Measurements from ENCODE around the gene VCPKMT.
A peak's percentile ranks its signal among the peaks of the same experiment; 100 is the strongest.
"Not testable (repeated sequence)": the region's sequence is repeated elsewhere in the genome, so short reads cannot be mapped to it uniquely, and the experiment has no call there.

The VCPKMT gene

DNA sequence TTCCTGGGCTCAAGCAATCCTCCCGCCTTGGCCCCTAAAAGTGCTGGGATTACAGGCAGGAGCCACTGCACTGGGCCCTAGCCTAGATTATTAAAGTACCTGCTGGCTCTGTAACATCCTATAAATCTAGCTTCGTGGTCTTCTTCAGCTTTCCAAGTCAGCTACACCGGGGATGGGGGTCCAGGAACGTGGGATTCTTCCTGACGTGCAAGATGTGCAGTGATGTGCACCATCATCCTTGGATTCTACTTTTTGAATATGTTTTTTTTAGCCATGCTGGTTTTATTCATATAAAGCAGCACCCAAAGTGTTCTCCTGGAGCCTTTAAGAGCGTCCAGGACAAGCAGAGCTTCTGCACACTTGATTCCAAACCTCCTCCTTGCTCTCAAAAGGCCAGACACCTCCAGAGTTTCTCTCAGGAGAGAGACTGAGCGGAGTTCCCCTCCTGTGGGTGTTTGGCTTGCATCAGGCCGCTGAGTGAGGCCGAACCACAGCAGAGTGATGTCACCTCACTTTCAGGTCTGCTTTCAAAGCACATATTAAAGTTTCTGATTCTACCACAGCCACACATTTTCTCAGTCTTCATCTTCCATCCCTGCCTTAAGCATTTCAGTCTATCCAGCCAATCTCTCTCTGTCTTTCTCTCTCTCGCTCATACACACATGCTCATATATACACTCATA is 33.4 kb downstream of the VCPKMT start:
- no peak overlapping the region for H3K4me3 ChIP-seq (ENCODE audit: low read length)
- peak; percentile 81 for DNase-seq (ENCODE audit: low read depth)
- TF ChIP-seq, protein P1, sequence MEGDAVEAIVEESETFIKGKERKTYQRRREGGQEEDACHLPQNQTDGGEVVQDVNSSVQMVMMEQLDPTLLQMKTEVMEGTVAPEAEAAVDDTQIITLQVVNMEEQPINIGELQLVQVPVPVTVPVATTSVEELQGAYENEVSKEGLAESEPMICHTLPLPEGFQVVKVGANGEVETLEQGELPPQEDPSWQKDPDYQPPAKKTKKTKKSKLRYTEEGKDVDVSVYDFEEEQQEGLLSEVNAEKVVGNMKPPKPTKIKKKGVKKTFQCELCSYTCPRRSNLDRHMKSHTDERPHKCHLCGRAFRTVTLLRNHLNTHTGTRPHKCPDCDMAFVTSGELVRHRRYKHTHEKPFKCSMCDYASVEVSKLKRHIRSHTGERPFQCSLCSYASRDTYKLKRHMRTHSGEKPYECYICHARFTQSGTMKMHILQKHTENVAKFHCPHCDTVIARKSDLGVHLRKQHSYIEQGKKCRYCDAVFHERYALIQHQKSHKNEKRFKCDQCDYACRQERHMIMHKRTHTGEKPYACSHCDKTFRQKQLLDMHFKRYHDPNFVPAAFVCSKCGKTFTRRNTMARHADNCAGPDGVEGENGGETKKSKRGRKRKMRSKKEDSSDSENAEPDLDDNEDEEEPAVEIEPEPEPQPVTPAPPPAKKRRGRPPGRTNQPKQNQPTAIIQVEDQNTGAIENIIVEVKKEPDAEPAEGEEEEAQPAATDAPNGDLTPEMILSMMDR (IDR thresholded peaks at IDR 0.05; ENCODE audit: insufficient read depth, low read depth, low read length, missing control alignments), result no peak

DNA sequence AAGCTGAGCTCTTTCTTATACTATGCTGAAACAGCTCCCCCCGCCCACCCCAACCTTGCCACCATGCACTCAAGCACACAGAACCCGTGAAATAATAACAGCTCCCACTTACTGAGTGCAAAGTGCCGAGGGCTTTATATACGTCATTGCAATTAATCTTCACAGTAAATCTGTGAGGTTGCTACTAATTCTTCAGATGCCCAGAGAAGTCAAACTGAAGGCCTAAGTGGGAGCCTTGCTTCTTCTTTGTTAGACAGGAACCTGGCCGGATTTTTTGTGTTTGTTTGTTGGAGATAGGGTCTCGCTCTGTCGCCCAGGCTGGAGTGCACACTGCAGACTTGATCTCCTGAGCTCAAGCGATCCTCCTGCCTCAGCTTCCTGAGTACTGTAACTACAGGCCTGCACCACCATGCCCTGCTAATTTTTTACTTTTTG is 34.0 kb downstream of the VCPKMT start:
- no peak for DNase-seq (ENCODE audit: low read depth)
- H3K4me3 ChIP-seq (ENCODE audit: low read length), result no peak overlapping the region
- TF ChIP-seq, protein P1 (IDR thresholded peaks at IDR 0.05; ENCODE audit: insufficient read depth, low read depth, low read length, missing control alignments), result no peak

DNA sequence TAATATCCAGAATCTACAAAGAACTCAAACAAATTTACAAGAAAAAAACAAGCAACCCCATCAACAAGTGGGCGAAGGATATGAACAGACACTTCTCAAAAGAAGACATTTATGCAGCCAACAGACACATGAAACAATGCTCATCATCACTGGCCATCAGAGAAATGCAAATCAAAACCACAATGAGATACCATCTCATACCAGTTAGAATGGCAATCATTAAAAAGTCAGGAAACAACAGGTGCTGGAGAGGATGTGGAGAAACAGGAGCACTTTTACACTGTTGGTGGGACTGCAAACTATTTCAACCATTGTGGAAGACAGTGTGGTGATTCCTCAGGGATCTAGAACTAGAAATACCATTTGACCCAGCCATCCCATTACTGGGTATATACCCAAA is 37.3 kb downstream of the VCPKMT start:
- DNase-seq (ENCODE audit: low read depth); H3K4me3 ChIP-seq (ENCODE audit: low read length): not testable (repeated sequence)

DNA sequence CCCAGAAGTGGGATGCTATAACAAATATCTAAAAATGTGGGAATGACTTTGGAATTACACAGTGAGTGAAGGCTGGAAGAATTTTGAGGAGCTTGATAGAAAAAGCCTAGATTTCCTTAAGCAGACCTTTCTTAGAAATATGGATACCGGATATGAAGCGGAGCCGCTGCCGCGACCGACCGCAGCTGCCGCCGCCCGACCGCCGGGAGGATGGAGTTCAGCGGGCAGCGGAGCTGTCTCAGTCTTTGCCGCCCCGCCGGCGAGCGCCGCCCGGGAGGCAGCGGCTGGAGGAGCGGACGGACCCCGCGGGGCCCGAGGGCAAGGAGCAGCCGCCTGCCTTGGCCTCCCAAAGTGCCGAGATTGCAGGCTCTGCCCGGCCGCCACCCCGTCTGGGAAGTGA is 42.7 kb downstream of the VCPKMT start:
- not testable (repeated sequence) for DNase-seq (ENCODE audit: low read depth); H3K4me3 ChIP-seq (ENCODE audit: low read length)

DNA sequence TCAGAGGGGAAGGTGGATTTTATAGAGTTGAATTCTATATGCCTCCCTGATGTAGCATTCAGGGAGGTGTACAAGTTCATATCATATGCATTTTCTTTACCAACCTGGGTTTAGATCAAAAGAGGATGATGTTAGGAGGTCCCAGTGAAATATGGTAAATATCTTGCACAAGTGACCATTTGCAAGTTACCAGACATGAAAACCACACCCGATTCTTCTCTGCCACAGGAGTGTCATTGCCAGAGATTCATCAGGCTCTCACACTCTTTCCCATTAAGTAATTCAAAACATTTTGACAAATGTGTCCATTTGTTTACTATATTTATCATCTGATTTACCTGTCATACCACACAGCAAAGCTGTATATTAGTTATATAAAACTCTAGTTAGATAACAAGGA is 44.0 kb downstream of the VCPKMT start:
- DNase-seq (ENCODE audit: low read depth), result peak; percentile 22
- TF ChIP-seq, protein P1 (IDR thresholded peaks at IDR 0.05; ENCODE audit: insufficient read depth, low read depth, low read length, missing control alignments), result no peak
- no peak overlapping the region for H3K4me3 ChIP-seq (ENCODE audit: low read length)

DNA sequence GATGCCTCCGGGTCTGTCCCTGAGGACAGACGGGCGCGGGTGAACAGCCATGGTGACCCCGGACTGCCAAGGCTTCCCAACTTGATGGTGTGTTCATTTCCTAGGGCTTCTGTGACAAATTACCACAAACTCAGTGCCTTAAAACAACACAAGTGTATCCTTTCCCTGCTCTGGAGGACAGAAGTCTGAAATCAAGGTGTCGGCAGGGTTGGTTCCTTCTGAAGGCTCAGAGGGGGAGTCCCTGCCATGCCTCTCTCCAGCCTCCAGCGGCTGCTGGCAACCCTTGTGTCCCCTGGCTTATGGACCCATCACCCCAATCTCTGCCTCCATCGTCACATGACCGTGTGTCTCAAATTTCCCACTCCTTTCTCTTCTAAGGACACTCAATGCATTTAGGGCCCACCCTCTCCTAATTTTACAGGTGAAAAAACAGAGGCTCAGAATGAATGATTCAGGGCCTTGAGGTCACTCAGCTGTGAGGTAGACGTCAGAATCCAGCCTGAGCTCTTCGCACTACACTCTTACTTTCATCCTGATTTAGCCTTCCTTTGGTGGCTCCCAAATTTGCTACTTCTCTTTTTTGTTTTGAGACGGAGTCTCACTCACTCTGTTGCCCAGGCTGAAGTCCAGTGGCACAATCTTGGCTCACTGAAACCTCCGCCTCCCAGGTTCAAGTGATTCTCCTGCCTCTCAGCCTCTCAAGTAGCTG is 45.4 kb downstream of the VCPKMT start:
- TF ChIP-seq, protein P1 (IDR thresholded peaks at IDR 0.05; ENCODE audit: insufficient read depth, low read depth, low read length, missing control alignments), result no peak
- no peak overlapping the region for H3K4me3 ChIP-seq (ENCODE audit: low read length)

DNA sequence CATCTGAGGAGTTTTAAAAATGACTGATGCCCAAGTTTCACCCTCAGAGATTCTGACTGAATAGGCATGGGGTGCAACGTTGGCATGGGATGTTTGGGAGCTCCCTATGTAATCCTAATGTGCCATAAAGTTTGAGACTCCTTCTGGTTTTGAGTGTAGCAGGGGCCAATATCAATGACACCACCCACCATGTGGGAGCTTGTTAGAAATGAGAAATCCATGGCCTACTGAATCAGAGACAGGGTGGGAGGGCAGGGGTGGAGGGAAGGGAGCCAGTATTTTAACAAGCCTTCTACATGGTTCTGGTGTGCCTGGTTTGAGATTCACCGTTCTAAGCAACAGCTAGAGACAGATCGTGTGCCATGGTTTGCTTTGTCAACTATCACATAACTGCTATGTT is 46.1 kb downstream of the VCPKMT start:
- TF ChIP-seq, protein P1 (IDR thresholded peaks at IDR 0.05; ENCODE audit: insufficient read depth, low read depth, low read length, missing control alignments), result no peak
- no peak overlapping the region for H3K4me3 ChIP-seq (ENCODE audit: low read length)
- no peak for DNase-seq (ENCODE audit: low read depth)

More for the DNA sequence above, 45.4 kb downstream of the VCPKMT start:
- no peak for DNase-seq (ENCODE audit: low read depth)

DNA sequence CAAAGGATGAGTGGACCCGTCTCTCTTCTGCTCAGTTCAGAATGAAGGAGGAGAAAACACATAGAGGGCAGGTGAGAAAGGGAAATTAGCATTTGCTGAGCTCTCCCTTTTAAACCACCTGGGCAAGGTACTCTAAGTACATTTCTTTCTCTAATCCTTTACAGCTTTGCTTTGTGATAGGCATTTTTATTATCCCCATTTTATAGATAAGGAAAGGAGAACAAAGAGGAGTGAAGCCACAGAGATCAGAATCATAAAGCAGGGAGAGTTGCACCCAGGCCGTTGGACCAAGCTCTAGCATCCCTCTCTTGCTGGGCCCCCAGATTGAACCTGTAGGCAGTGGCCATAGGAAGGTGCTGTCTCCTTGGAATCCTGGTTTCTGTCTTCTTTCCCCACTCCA is 47.0 kb downstream of the VCPKMT start:
- TF ChIP-seq, protein P1 (IDR thresholded peaks at IDR 0.05; ENCODE audit: insufficient read depth, low read depth, low read length, missing control alignments), result no peak
- DNase-seq (ENCODE audit: low read depth), result no peak
- H3K4me3 ChIP-seq (ENCODE audit: low read length), result no peak overlapping the region

Measured in epithelial cell of esophagus (primary cell).